Endodermal cell (in vitro differentiated cells): ENCODE results near the gene ZNF213. TPM values are rescaled to one million over a fixed set of nuclear protein-coding genes. Genes with fewer than 3 reads are reported as not detected.

ENCODE experiments used
- DNase-seq: peaks from one replicate; pipeline ENCODE4 v3.0.0-alpha.2; 2017
- H3K27ac ChIP-seq: 2 replicates; pipeline ENCODE4 v1.5.1; 2013; ENCODE audit warnings: mild to moderate bottlenecking, low read depth, low read length, moderate library complexity
- H3K27me3 ChIP-seq: 2 replicates; pipeline ENCODE4 v1.6.1; 2013; ENCODE audit warnings: mild to moderate bottlenecking, low read length, moderate library complexity; ENCODE audit not compliant: insufficient read depth, control insufficient read depth, poor library complexity, severe bottlenecking
- H3K36me3 ChIP-seq: 2 replicates; pipeline ENCODE4 v1.7.0; 2013; ENCODE audit warnings: mild to moderate bottlenecking, low read length, moderate library complexity; ENCODE audit not compliant: control insufficient read depth, insufficient read depth
- H3K4me1 ChIP-seq: one replicate; pipeline ENCODE4 v1.7.0; 2013; ENCODE audit warnings: low read length; ENCODE audit not compliant: control insufficient read depth, insufficient read depth
- H3K4me3 ChIP-seq: 2 replicates; pipeline ENCODE4 v1.5.1; 2013; ENCODE audit warnings: mild to moderate bottlenecking, low read length, moderate library complexity
- H3K9ac ChIP-seq: 2 replicates; pipeline ENCODE4 v1.6.1; 2013; ENCODE audit warnings: mild to moderate bottlenecking, low read length, moderate library complexity; ENCODE audit not compliant: poor library complexity, severe bottlenecking; ENCODE audit errors: extremely low read depth
- H3K9me3 ChIP-seq: 2 replicates; pipeline ENCODE4 v1.6.1; 2013; ENCODE audit warnings: mild to moderate bottlenecking, low read length, moderate library complexity; ENCODE audit not compliant: control insufficient read depth
- H3K27ac Mint-ChIP-seq: 2 replicates; pipeline ENCODE4 v1.8.0; 2020; ENCODE audit warnings: mixed read lengths
- H3K27me3 Mint-ChIP-seq: 2 replicates; pipeline ENCODE4 v1.8.0; 2021; ENCODE audit warnings: mild to moderate bottlenecking, mixed read lengths; ENCODE audit not compliant: insufficient read depth
- H3K36me3 Mint-ChIP-seq: 2 replicates; pipeline ENCODE4 v1.8.0; 2020; ENCODE audit warnings: low read depth, mixed read lengths
- H3K4me1 Mint-ChIP-seq: 2 replicates; pipeline ENCODE4 v1.8.0; 2020; ENCODE audit warnings: mixed read lengths
- H3K4me3 Mint-ChIP-seq: 2 replicates; pipeline ENCODE4 v1.8.0; 2020; ENCODE audit warnings: mild to moderate bottlenecking, moderate library complexity, mixed read lengths
- H3K9me3 Mint-ChIP-seq: 2 replicates; pipeline ENCODE4 v1.8.0; 2020; ENCODE audit warnings: mild to moderate bottlenecking, mixed read lengths
- CTCF ChIP-seq: fragments of 200-600 bp; sonication (generic); conservative IDR thresholded peaks from 2 replicates; pipeline ENCODE4 v1.5.0; 2021; ENCODE audit warnings: antibody characterized with exemption, mild to moderate bottlenecking
- WGBS, 2 experiments: methylation state at CpG; one replicate each; pipeline versions ENCODE4 v1.1.5 to v1.1.7; 2013; ENCODE audit warnings: missing lambda C conversion rate in 2 of 2, mixed read lengths in 1 of 2; ENCODE audit not compliant: insufficient coverage in 1 of 2, insufficient read length in 1 of 2; 5-methylcytosine and 5-hydroxymethylcytosine counted together
- total RNA-seq, 2 donors: library from RNA; stranded (reverse); fragmentation: NEBNext Ultra II Directional in 1 of 2; extraction: Animal tissue kit (Norgen Biotek cat#: 25700) in 1 of 2; gene quantifications; 2 replicates in 1 of 2; 3 replicates in 1 of 2; pipeline ENCODE4 v1.2.1, GENCODE V29; 2021

ZNF213 gene
- total RNA-seq, 2 donors from 2014 or later, result 5.1 to 6.3 TPM

GRCh38 chr16:3097266-3097665, 37.6 kb upstream of the ZNF213 start:
- Mint-ChIP-seq H3K27ac (peak overlapping the region; percentile 94), H3K27me3 (no peaks in the 10 kb centered on the region), H3K4me1 (peaks cover 25% of the 10 kb centered on the region), H3K4me3 (peak overlapping the region; percentile 97), H3K9me3 (no peaks in the 10 kb centered on the region), H3K36me3 (peaks cover 15% of the 10 kb centered on the region)
- DNase-seq, result peak; percentile 59
- peak; percentile 13 for TF ChIP-seq CTCF
- Histone ChIP-seq H3K4me1 (peaks cover 10% of the 10 kb centered on the region), H3K9ac (no peak overlapping the region), H3K9me3 (no peaks in the 10 kb centered on the region), H3K27me3 (no peaks in the 10 kb centered on the region), H3K36me3 (peaks cover 4% of the 10 kb centered on the region), H3K4me3 (peak overlapping the region; percentile 91), H3K27ac (no peak overlapping the region)
- 42 to 49% methylated on average over 3 to 7 of the region's 8 CpGs for WGBS, 2 experiments

GRCh38 chr16:3098459-3099394, 36.1 kb upstream of the ZNF213 start, which contains the start of gene ZSCAN10:
Gene ZSCAN10, minus strand, starts transcription at chr16:3099294. Its CDS starts 6,357 bp downstream, at chr16:3092937.
- WGBS, 2 experiments, result 6 to 24% methylated on average over 11 to 21 of the region's 21 CpGs
- H3K4me3 Mint-ChIP-seq, result peak within 1 kb of the TSS; percentile 97
- H3K4me1 Mint-ChIP-seq, result peaks cover 26% of the 10 kb centered on the region
- Histone ChIP-seq H3K9ac (peak within 1 kb of the TSS; percentile 74), H3K36me3 (peaks cover 4% of the 10 kb centered on the region), H3K27ac (no peak within 1 kb of the TSS), H3K9me3 (no peaks in the 10 kb centered on the region), H3K27me3 (no peaks in the 10 kb centered on the region), H3K4me3 (peak within 1 kb of the TSS; percentile 91), H3K4me1 (peaks cover 10% of the 10 kb centered on the region)
- peaks cover 9% of the 10 kb centered on the region for H3K36me3 Mint-ChIP-seq
- H3K27me3 Mint-ChIP-seq, result no peaks in the 10 kb centered on the region
- peak; percentile 90 for DNase-seq
- no peaks in the 10 kb centered on the region for H3K9me3 Mint-ChIP-seq
- H3K27ac Mint-ChIP-seq, result peak within 1 kb of the TSS; percentile 94
- no peak for TF ChIP-seq CTCF

- H3K4me1 Mint-ChIP-seq, result peaks cover 26% of the 10 kb centered on the region
- Histone ChIP-seq H3K27ac (no peak overlapping the region), H3K36me3 (peaks cover 4% of the 10 kb centered on the region), H3K4me1 (peaks cover 10% of the 10 kb centered on the region), H3K27me3 (no peaks in the 10 kb centered on the region), H3K4me3 (peak overlapping the region; percentile 91), H3K9me3 (no peaks in the 10 kb centered on the region), H3K9ac (peak overlapping the region; percentile 74)
- H3K36me3 Mint-ChIP-seq, result peaks cover 9% of the 10 kb centered on the region
- H3K4me3 Mint-ChIP-seq, result peak overlapping the region; percentile 97
- no peaks in the 10 kb centered on the region for H3K27me3 Mint-ChIP-seq
- no peak for DNase-seq
- WGBS, 2 experiments, result 13 to 21% methylated on average over 4 to 5 of the region's 5 CpGs
- no peak for TF ChIP-seq CTCF
- peak overlapping the region; percentile 94 for H3K27ac Mint-ChIP-seq
- H3K9me3 Mint-ChIP-seq, result no peaks in the 10 kb centered on the region
Measured at GRCh38 chr16:3099395-3099731, 35.5 kb upstream of the ZNF213 start.
